K562 (cell line): ENCODE data around the gene SRD5A1. TPM values are rescaled to one million over a fixed set of nuclear protein-coding genes. Genes with fewer than 3 reads are reported as not detected.

Source experiments
- ATAC-seq: fragments of 200-7000 bp; cut with Tn5 transposase; 3 replicates; pipeline ENCODE4 v1.9.1; 2020; ENCODE audit warnings: moderate library complexity
- BruUV-seq: library from RNA; stranded (reverse); fragments of 400-500 nt; replicated peaks from 2 replicates; lab custom pipeline; 2021; lab: Mats Ljungman, UMichigan
- CTCF ChIA-PET: fragments of 300-600 bp; formaldehyde crosslinking; extraction: SDS; loops from one replicate; lab custom pipeline; 2021; ENCODE audit warnings: low intra/inter-chr PET ratio; lab: Yijun Ruan, JAX
- POLR2A ChIA-PET: fragments of 300-600, 350-650 bp; sonication (Branson Sonifier 250); formaldehyde crosslinking; extraction: SDS; loops from one replicate; lab custom pipeline; 2021; ENCODE audit warnings: antibody characterized with exemption, inconsistent platforms; lab: Yijun Ruan, JAX
- DNase-seq, 4 experiments: peaks; one replicate each; pipeline versions ENCODE4 v3.0.0 to v3.0.0-alpha.2; 2011 to 2018; ENCODE audit warnings: low spot score in 3 of 4, mixed read lengths in 3 of 4; ENCODE audit errors: extremely low read depth in 1 of 4
- FAIRE-seq: peaks from 2 replicates; lab custom pipeline; 2011; peaks lifted over from hg19 to GRCh38; lab: Jason Lieb, UNC
- H2AFZ ChIP-seq: 2 replicates; pipeline ENCODE4 v1.6.0; 2011; ENCODE audit warnings: low read depth, low read length, control low read depth, inconsistent platforms
- H3K27ac ChIP-seq: fragments of 200-600 bp; 3 replicates; pipeline ENCODE4 v1.8.0; 2011; ENCODE audit warnings: low read depth, mild to moderate bottlenecking, control low read depth, inconsistent platforms, low read length, moderate library complexity, mixed read lengths; ENCODE audit errors: extremely low read depth
- H3K27me3 ChIP-seq, 2 experiments: fragments of 300-600 bp in 1 of 2; 2 replicates in 1 of 2; 3 replicates in 1 of 2; pipeline versions ENCODE4 v1.6.0 to v1.8.0; 2011; ENCODE audit warnings: inconsistent platforms in 2 of 2, low read length in 2 of 2, mild to moderate bottlenecking in 1 of 2, mixed read lengths in 1 of 2, moderate library complexity in 1 of 2; ENCODE audit not compliant: control insufficient read depth in 2 of 2, insufficient read depth in 2 of 2
- H3K36me3 ChIP-seq: fragments of 300-600 bp; 3 replicates; pipeline ENCODE4 v1.8.0; 2011; ENCODE audit warnings: mild to moderate bottlenecking, low read length, inconsistent platforms; ENCODE audit not compliant: control insufficient read depth, insufficient read depth
- H3K4me1 ChIP-seq, 2 experiments: fragments of 200-600 bp in 1 of 2; replicated peaks in 1 of 2; 2 replicates in 1 of 2; 3 replicates in 1 of 2; pipeline versions ENCODE4 v1.5.1 to v1.8.0; 2011; ENCODE audit warnings: inconsistent platforms in 2 of 2, low read length in 2 of 2, mild to moderate bottlenecking in 1 of 2, mixed read lengths in 1 of 2, moderate library complexity in 1 of 2; ENCODE audit not compliant: control insufficient read depth in 2 of 2, insufficient read depth in 2 of 2
- H3K4me2 ChIP-seq: 2 replicates; pipeline ENCODE4 v1.6.1; 2011; ENCODE audit warnings: low read length, control low read depth, inconsistent platforms, mixed read lengths; ENCODE audit not compliant: insufficient read depth
- H3K4me3 ChIP-seq: fragments of 200-600 bp; sonication (generic), shearing (Covaris generic); 2 replicates; pipeline ENCODE4 v1.5.1; 2016; ENCODE audit warnings: control low read depth, inconsistent platforms
- H3K79me2 ChIP-seq: fragments of 200-600 bp; 3 replicates; pipeline ENCODE4 v1.8.0; 2011; ENCODE audit warnings: low read length, inconsistent platforms; ENCODE audit not compliant: control insufficient read depth, insufficient read depth
- H3K9ac ChIP-seq, 2 experiments: 2 replicates each; pipeline versions ENCODE4 v1.6.0 to v1.6.1; 2011; ENCODE audit warnings: low read depth in 2 of 2, low read length in 2 of 2, control low read depth in 1 of 2, inconsistent platforms in 1 of 2, mild to moderate bottlenecking in 1 of 2, mixed read lengths in 1 of 2; ENCODE audit not compliant: insufficient read depth in 1 of 2
- H3K9me1 ChIP-seq: one replicate; pipeline ENCODE4 v1.6.0; 2011; ENCODE audit warnings: inconsistent platforms, mild to moderate bottlenecking, low read length, moderate library complexity; ENCODE audit not compliant: control insufficient read depth, insufficient read depth
- H3K9me3 ChIP-seq: replicated peaks from 2 replicates; pipeline ENCODE4 v1.5.1; 2011; ENCODE audit warnings: low read depth, low read length, inconsistent platforms; ENCODE audit not compliant: control insufficient read depth, insufficient read depth
- H4K20me1 ChIP-seq: replicated peaks from 2 replicates; pipeline ENCODE4 v1.6.1; 2011; ENCODE audit warnings: low read length, inconsistent platforms, mixed read lengths; ENCODE audit not compliant: control insufficient read depth, insufficient read depth
- FOXJ3 ChIP-seq: sonication (generic); formaldehyde crosslinking; IDR thresholded peaks from 2 replicates; pipeline ENCODE4 v1.4.0; 2020; ENCODE audit warnings: mild to moderate bottlenecking, missing genetic modification reagents
- KDM5B ChIP-seq: fragments of 200-600 bp; sonication (generic); IDR thresholded peaks from 2 replicates; pipeline ENCODE4 v1.6.1; 2012; ENCODE audit warnings: low read depth, mild to moderate bottlenecking, moderate library complexity, low read length, control low read depth, inconsistent platforms; ENCODE audit not compliant: insufficient replicate concordance
- NCOA4 ChIP-seq: fragments of 450-650 bp; IDR thresholded peaks from 2 replicates; pipeline ENCODE4 v1.6.1; 2018; ENCODE audit warnings: mild to moderate bottlenecking; ENCODE audit not compliant: partially characterized antibody
- SAFB2 ChIP-seq: fragments of 200-400 bp; formaldehyde crosslinking; IDR thresholded peaks from 2 replicates; pipeline ENCODE4 v1.6.1; 2018; ENCODE audit warnings: borderline replicate concordance, low read length, low read depth, moderate library complexity; ENCODE audit not compliant: severe bottlenecking
- ZBTB17 ChIP-seq: fragments of 450-650 bp; formaldehyde crosslinking; IDR thresholded peaks from 2 replicates; pipeline ENCODE4 v1.4.0; 2020; ENCODE audit warnings: mild to moderate bottlenecking
- ZZZ3 ChIP-seq: fragments of 450-650 bp; IDR thresholded peaks from 2 replicates; pipeline ENCODE4 v1.6.1; 2016; ENCODE audit warnings: antibody characterized with exemption, mild to moderate bottlenecking, moderate library complexity
- WGBS: fragments of 100-300 bp; shearing (Covaris generic); methylation state at CpG from one replicate; pipeline ENCODE4 v1.1.6; 2016; ENCODE audit warnings: low coverage, mixed read lengths; ENCODE audit not compliant: insufficient coverage; ENCODE audit errors: missing lambda C conversion rate; 5-methylcytosine and 5-hydroxymethylcytosine counted together
- in situ Hi-C: fragments of 300-500 bp; cut with MboI; formaldehyde crosslinking; loops from 4 replicates; pipeline ENCODE4 v1.15.0; 2018; ENCODE audit warnings: inconsistent platforms, mixed read lengths
- intact Hi-C: fragments of 100-400 bp; cut with micrococcal nuclease; formaldehyde crosslinking; loops from 2 replicates; pipeline ENCODE4 v1.14.2; 2022
- polyA plus RNA-seq, 8 experiments: library from polyadenylated mRNA; depleted of rRNA in 4 of 8; stranded (reverse) in 5 of 8; unstranded in 3 of 8; fragments of >200 nt; fragmentation: Nextera tagmentation in 2 of 8; fragmentation: Illumina TruSeq in 1 of 8; extraction: Ambion mirVana in 2 of 8; extraction: Trizol in 1 of 8; gene quantifications; 2 replicates each; pipeline versions ENCODE4 v1.2.1 to v1.2.3, GENCODE V29; 2011 to 2014; ENCODE audit warnings: inconsistent platforms in 1 of 8, missing spikeins in 1 of 8
- total RNA-seq, 7 experiments: library from RNA; depleted of rRNA in 6 of 7; stranded (reverse); fragments of >200 nt in 6 of 7; fragmentation: Illumina TruSeq in 2 of 7; extraction: Trizol in 2 of 7; gene quantifications; 2 replicates each; pipeline versions ENCODE4 v1.2.1 to v1.2.3, GENCODE V29; 2011 to 2021; ENCODE audit warnings: low replicate concordance in 1 of 7
- TF ChIP-seq, protein P1 (sequence below): sonication (generic); formaldehyde crosslinking; IDR thresholded peaks from 2 replicates; pipeline ENCODE4 v1.8.0; 2023; ENCODE audit warnings: mild to moderate bottlenecking, missing genetic modification reagents
- TF ChIP-seq, protein P2 (sequence below): sonication (generic); formaldehyde crosslinking; IDR thresholded peaks from 2 replicates; pipeline ENCODE4 v1.9.0; 2022; ENCODE audit warnings: mild to moderate bottlenecking, missing genetic modification reagents
- TF ChIP-seq, protein P3 (sequence below): fragments of 250-450 bp; sonication (Bioruptor Pico); IDR thresholded peaks from 2 replicates; pipeline ENCODE4 v1.4.0; 2020; ENCODE audit warnings: mild to moderate bottlenecking
- TF ChIP-seq, protein P4 (sequence below): sonication (generic); formaldehyde crosslinking; IDR thresholded peaks from 2 replicates; pipeline ENCODE4 v1.8.0; 2022; ENCODE audit warnings: mild to moderate bottlenecking, low read depth, missing genetic modification reagents

The SRD5A1 gene
- total and polyA plus RNA-seq, 9 of the 15 experiments (the other 6 are each of a cell fraction or from before 2014, with no cell fraction given), result 1.3 to 22.6 (median 8.1) TPM

DNA sequence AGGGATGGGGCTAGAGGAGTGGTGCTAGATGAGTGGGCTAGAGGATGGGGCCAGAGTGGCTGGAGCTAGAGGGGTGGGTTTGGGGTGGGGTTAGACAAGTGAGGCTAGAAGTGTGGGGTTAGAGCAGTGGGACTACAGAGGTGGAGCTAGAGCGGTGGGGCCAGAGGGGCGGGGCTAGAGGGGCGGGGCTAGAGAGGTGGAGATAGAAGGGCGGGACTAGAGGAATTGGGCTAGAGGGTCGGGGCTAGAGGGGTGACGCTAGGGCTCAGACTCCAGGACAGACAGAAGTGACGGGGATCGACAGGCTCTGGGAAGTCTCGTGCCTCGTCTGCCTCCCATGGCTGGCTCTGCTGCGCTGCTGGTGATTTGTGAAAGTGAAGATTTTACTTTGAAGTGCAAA, 49.0 kb downstream of the SRD5A1 start:
- ChIA-PET POLR2A (interaction anchor here (1.0 kb wide), 1 partner anchor 17 kb away, joined by 4 read pairs; no protein-coding TSS in a partner anchor), CTCF (no interaction called here)
- Histone ChIP-seq H3K4me1 (no peaks in the 10 kb centered on the region; a peak in 2 of 5 replicates), H3K9me1 (no peaks in the 10 kb centered on the region), H3K4me2 (peak overlapping the region; percentile 36; the same call in 1 of the 2 replicates), H3K9ac (no peak overlapping the region), H4K20me1 (0 out of 2 replicates have a peak, but pooled peaks cover 2% of the 10 kb centered on the region), H3K79me2 (no peaks in the 10 kb centered on the region), H3K9me3 (no peaks in the 10 kb centered on the region), H3K4me3 (no peak overlapping the region), H2AFZ (no peak overlapping the region), H3K27ac (no peak overlapping the region), H3K27me3 (peaks cover 28 to 40% of the 10 kb centered on the region in 2 experiments; a peak in 4 of 5 replicates), H3K36me3 (no peaks in the 10 kb centered on the region)
- DNase-seq (peak; percentile 30 to 83 (median 68)), FAIRE-seq (no peak), ATAC-seq (peak; percentile 86)
- intact Hi-C loops (no loop called here), in situ Hi-C loops (no loop called here)
- WGBS, result 5% methylated on average over 6 of the region's 11 CpGs
- BruUV-seq, result no TSS peak
- TF ChIP-seq, protein P1, sequence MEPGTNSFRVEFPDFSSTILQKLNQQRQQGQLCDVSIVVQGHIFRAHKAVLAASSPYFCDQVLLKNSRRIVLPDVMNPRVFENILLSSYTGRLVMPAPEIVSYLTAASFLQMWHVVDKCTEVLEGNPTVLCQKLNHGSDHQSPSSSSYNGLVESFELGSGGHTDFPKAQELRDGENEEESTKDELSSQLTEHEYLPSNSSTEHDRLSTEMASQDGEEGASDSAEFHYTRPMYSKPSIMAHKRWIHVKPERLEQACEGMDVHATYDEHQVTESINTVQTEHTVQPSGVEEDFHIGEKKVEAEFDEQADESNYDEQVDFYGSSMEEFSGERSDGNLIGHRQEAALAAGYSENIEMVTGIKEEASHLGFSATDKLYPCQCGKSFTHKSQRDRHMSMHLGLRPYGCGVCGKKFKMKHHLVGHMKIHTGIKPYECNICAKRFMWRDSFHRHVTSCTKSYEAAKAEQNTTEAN (CRISPR knock-in tag), result no peak
- TF ChIP-seq ZZZ3 (no peak), KDM5B (no peak), ZBTB17 (CRISPR knock-in tag) (no peak), FOXJ3 (no peak), NCOA4 (no peak), SAFB2 (no peak)
- TF ChIP-seq, protein P2, sequence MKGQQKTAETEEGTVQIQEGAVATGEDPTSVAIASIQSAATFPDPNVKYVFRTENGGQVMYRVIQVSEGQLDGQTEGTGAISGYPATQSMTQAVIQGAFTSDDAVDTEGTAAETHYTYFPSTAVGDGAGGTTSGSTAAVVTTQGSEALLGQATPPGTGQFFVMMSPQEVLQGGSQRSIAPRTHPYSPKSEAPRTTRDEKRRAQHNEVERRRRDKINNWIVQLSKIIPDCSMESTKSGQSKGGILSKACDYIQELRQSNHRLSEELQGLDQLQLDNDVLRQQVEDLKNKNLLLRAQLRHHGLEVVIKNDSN (CRISPR knock-in tag), result no peak
- TF ChIP-seq, protein P3, sequence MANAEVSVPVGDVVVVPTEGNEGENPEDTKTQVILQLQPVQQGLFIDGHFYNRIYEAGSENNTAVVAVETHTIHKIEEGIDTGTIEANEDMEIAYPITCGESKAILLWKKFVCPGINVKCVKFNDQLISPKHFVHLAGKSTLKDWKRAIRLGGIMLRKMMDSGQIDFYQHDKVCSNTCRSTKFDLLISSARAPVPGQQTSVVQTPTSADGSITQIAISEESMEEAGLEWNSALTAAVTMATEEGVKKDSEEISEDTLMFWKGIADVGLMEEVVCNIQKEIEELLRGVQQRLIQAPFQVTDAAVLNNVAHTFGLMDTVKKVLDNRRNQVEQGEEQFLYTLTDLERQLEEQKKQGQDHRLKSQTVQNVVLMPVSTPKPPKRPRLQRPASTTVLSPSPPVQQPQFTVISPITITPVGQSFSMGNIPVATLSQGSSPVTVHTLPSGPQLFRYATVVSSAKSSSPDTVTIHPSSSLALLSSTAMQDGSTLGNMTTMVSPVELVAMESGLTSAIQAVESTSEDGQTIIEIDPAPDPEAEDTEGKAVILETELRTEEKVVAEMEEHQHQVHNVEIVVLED (CRISPR knock-in tag), result no peak
- TF ChIP-seq, protein P4, sequence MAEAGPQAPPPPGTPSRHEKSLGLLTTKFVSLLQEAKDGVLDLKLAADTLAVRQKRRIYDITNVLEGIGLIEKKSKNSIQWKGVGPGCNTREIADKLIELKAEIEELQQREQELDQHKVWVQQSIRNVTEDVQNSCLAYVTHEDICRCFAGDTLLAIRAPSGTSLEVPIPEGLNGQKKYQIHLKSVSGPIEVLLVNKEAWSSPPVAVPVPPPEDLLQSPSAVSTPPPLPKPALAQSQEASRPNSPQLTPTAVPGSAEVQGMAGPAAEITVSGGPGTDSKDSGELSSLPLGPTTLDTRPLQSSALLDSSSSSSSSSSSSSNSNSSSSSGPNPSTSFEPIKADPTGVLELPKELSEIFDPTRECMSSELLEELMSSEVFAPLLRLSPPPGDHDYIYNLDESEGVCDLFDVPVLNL (CRISPR knock-in tag), result no peak
